ENCODE data around the gene TERB1.

TERB1 gene

GRCh38 chr16:66830422-66831404, 29.3 kb upstream of the TERB1 start, which contains the start of gene NAE1:
NAE1 (minus strand) TSS chr16:66830976; CDS start chr16:66830899, 77 bp downstream.
- DNase-seq (ENCODE audit: low read depth), result peak; percentile 38
- H3K4me3 ChIP-seq (ENCODE audit: low read depth, low read length), result peak within 1 kb of the TSS; percentile 76
- peak; percentile 100 for TF ChIP-seq CTCF (IDR thresholded peaks at IDR 0.05; ENCODE audit: control insufficient read depth, extremely low read depth, insufficient read depth)

- H3K4me3 ChIP-seq (ENCODE audit: low read depth, low read length), result no peak overlapping the region
- TF ChIP-seq CTCF (IDR thresholded peaks at IDR 0.05; ENCODE audit: control insufficient read depth, extremely low read depth, insufficient read depth), result no peak
- DNase-seq (ENCODE audit: low read depth), result no peak
These were observed 22.6 kb upstream of the TERB1 start for GRCh38 chr16:66824006-66824405.

DNA sequence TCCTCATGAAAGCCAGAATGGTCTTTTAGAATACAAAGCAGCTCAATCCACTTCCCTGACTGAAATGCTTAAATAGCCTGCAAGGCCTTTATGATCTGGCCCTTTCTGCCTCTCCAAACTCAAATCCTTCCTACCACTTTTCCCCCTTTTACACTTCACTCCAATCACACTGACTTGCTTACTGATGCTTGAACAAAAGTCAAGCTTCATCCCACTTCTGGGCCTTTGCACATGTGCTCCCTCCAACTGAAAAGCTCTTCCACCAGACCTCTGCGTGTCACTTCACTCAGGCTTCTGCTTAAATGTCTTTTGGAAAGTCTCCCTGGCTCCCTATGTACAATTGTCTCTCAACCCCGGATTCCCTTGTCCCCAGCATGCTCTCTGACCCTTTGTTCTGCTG, 13.3 kb upstream of the TERB1 start:
- TF ChIP-seq CTCF (IDR thresholded peaks at IDR 0.05; ENCODE audit: control insufficient read depth, extremely low read depth, insufficient read depth), result no peak
- DNase-seq (ENCODE audit: low read depth), result no peak
- H3K4me3 ChIP-seq (ENCODE audit: low read depth, low read length), result no peak overlapping the region

DNA sequence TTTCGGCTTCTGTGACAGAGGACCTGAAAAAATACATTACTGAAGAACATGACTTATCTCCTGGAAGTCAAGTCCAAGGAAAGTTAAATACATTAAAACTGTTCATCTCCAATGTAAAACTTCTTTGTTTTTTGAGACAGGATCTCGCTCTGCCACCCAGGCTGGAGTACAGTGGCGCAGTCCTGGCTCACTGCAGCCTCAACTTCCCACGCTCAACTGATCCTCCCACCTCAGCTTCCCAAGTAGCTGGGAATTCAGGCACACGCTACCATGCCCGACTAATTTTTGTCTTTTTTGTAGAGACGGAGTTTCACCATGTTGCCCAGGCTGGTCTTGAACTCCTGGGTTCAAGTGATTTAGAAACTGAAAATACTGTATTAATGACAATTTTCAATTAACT, 9.7 kb upstream of the TERB1 start:
- no peak for TF ChIP-seq CTCF (IDR thresholded peaks at IDR 0.05; ENCODE audit: control insufficient read depth, extremely low read depth, insufficient read depth)
- H3K4me3 ChIP-seq (ENCODE audit: low read depth, low read length), result no peak overlapping the region
- no peak for DNase-seq (ENCODE audit: low read depth)

DNA sequence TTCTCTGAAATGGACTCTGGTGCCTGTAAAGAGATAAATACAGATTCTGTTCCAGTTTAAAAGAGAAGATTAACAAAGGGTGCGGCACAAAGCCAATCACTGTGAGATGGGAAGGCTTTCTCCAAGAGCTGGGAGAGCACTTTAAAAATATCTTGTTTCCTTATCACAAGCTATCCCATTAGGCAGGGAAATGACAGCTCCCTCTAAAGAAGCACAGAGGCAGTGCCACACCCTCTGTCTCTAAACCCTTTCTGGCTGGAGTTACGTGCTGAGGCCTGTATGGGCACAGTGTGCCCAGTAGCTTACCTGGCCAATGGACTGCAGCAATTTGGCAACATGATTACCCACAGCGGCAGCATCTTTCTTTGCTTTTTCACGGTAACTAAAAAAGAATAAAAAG, 9.0 kb upstream of the TERB1 start:
- no peak overlapping the region for H3K4me3 ChIP-seq (ENCODE audit: low read depth, low read length)
- TF ChIP-seq CTCF (IDR thresholded peaks at IDR 0.05; ENCODE audit: control insufficient read depth, extremely low read depth, insufficient read depth), result no peak
- DNase-seq (ENCODE audit: low read depth), result no peak

DNA sequence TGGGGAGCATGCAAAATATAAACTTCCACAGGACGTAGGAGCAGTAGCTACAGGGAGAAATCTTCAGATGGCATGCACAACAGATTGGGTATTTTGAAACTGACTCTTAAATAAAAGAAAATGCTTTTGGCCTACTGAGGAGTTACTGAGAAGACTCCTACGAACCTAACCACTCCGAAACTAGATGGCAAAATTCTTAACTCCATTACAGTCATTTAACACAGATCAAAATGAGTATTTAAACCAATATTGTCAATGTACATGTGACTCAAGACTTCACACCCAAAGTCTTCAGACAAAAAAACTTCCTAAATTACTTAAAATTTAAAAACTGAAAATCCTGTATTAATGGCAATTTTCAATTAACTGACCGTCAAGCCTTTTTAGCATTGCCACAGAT, 8.4 kb upstream of the TERB1 start:
- DNase-seq (ENCODE audit: low read depth), result no peak
- H3K4me3 ChIP-seq (ENCODE audit: low read depth, low read length), result no peak overlapping the region
- no peak for TF ChIP-seq CTCF (IDR thresholded peaks at IDR 0.05; ENCODE audit: control insufficient read depth, extremely low read depth, insufficient read depth)

All from LNCaP clone FGC (cell line).